Right kidney (tissue), 1 donor: ENCODE data around the gene KMT2C.
"Not testable (repeated sequence)": the region's sequence is repeated elsewhere in the genome, so short reads cannot be mapped to it uniquely, and the experiment has no call there.

Source experiments
- DNase-seq: peaks from one replicate; pipeline ENCODE4 v3.0.0-alpha.2; 2016

KMT2C gene

GRCh38 chr7:152442330-152442835 is 6.6 kb upstream of the KMT2C start:
- DNase-seq, result no peak

GRCh38 chr7:152441810-152442209 is 6.0 kb upstream of the KMT2C start:
- DNase-seq, result not testable (repeated sequence)

GRCh38 chr7:152441168-152441567 is 5.4 kb upstream of the KMT2C start:
- DNase-seq, result not testable (repeated sequence)

- not testable (repeated sequence) for DNase-seq
Observed at GRCh38 chr7:152438017-152438416, 2.2 kb upstream of the KMT2C start.

- peak; percentile 18 for DNase-seq
Observed at GRCh38 chr7:152436931-152437575, 1.2 kb upstream of the KMT2C start.

GRCh38 chr7:152436111-152436930 is 518 bp upstream of the KMT2C start:
- DNase-seq, result peak; percentile 97

GRCh38 chr7:152434511-152435383 is 1.1 kb downstream of the KMT2C start:
- peak; percentile 81 for DNase-seq

- DNase-seq, result peak; percentile 29
Observed at GRCh38 chr7:152433721-152434490, 1.9 kb downstream of the KMT2C start.

GRCh38 chr7:152432735-152433134 is 3.1 kb downstream of the KMT2C start:
- not testable (repeated sequence) for DNase-seq

GRCh38 chr7:152430854-152431253 is 4.9 kb downstream of the KMT2C start:
- DNase-seq, result no peak

DNA sequence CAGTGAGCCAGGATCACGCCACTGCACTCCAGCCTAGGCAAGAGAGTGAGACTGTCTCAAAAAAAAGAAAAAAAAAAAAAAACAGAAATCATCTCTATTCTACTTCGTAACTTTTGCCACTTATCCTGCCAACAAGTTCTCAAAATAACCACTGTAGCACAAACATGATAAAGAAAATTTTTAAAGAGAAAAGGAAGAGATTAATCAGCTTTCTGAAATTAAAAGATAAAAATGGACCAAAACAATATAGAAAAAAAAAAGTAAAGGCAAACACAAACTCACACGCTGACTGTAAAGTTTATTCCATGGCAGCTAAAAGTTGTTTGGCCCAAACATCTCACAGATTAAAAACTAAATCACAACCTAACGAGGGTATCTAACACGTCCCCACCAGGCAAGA is 5.7 kb downstream of the KMT2C start:
- not testable (repeated sequence) for DNase-seq

DNA sequence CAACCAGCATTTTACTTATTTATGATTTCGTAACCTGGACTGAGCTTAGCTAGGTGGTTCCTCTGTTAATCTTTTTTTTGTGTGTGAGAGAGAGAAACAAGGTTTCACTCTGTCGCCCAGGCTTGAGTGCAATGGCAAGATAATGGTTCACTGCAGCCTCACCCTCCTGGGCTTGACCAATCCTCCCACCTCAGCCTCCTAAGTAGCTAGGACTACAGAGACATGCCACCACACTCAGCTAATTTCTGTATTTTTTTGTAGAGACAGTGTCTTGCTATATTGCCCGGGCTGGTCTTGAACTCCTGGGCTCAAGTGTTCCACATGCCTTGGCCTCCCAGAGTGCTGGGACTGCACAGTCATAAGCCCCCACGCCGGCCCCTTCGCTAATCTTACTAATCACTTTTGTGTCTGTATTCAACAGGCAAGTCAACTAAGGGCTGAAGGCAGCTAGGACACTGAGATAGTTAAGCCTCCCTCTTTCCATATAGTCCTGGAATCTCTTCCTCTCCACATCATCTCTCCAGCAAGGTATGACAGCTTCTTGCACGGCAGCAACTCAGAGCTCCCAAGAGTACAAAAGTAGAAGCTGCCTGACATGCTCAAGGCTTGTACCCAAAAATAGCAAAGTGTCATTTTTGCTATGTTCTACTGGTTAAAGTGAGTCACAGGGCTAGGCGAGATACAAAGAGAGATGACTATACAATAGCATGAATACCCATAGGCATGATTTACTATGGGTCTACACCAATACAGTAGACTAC is 11.3 kb downstream of the KMT2C start:
- DNase-seq, result no peak

GRCh38 chr7:152423991-152424347 is 11.8 kb downstream of the KMT2C start:
- DNase-seq, result no peak

DNA sequence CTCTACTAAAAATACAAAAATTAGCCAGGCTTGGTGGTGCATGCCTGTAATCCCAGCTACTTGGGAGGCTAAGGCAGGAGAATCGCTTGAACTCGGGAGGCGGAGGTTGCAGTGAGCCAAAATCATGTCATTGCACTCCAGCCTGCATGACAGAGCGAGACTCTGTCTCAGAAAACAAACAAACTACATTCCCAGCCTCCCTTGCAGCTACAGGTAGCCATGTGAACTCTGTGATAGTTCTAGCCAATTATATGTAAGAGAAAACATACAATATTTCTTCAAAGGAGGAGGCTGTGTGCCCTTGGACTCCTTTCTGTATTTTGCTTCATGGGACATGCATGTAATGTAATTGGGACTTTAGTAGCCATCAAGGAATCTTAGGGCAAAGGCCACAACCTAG is 12.6 kb downstream of the KMT2C start:
- DNase-seq, result not testable (repeated sequence)

- DNase-seq, result not testable (repeated sequence)
Observed at GRCh38 chr7:152420950-152421349, 14.9 kb downstream of the KMT2C start.

DNA sequence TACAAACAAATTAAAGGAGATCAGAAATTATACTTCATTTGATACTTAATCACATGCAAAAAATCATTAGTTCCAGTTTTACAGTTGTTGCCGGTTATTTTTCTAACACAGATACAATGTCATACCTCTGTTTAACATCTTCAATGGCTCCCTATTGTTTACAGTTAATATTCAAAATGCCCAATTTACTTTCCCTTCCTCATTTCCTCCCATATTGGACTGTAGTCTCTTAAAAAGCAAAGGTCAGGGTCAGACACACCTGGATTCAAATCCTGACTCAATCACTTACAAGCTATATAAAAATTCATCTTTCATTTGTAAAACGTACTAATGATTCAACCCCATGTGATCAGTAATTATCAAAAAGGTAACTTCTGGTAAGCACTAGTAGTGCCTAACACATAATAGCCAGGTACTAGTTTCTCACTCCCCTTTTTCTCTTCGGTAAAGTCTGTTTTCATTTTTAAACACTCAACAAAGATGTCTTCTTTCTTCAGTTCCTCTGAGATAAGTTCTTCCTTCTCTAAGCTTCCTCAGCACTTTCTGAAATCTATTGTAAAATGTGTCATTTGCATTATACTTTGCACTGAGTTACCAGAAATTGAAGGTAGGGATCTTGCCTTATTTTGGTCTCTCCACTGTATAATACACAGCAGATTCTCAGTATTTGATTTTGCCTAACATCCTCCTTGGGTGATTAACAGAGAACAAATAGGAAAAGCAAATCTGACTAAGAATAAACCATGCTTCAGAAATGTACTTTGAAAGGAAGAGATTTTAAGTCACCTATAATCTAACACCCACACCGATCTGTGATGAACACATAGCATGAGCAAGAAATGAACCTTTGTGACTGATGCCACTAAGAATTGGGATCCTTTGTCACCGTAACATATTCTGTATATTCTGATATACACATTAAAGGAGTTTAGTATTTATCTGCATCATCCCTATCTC is 16.1 kb downstream of the KMT2C start:
- no peak for DNase-seq

DNA sequence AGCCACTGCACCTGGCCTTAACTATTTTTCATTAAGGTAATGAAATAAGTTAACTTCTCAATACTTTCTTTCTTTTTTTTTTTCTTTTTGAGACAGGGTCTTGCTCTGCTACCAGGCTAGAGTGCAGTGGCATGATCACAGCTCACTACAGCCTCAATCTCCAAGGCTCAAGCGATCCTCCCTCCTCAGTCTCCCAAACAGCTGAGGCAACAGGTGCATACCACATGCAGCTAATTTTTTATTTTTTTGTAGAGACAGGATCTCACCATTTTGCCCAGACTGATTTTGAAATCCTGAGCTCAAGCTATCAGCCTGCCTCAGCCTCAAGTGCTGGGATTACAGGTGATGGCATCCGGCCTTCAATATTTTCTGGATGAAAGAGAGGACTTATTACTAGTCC is 21.0 kb downstream of the KMT2C start:
- DNase-seq, result no peak

GRCh38 chr7:152411389-152411788 is 24.4 kb downstream of the KMT2C start:
- DNase-seq, result peak; percentile 33

- DNase-seq, result no peak
Observed at GRCh38 chr7:152406491-152406890, 29.3 kb downstream of the KMT2C start.

DNA sequence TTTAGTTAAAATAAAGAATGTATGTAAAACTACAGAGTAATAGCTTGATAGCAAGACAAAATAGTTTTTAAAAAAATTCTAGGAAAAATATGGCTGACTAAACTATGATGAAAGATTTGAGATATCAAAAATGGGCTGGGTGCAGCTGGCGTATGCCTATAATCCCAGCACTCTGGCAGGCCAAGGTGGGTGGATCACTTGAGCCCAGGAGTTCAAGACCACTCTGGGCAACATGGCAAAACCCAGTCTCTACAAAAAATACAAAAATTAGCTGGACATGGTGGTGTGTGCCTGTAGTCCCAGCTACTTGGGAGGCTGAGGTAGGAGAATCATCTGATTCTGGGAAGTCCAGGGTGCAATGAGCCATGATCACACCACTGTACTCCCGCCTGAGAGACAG is 29.8 kb downstream of the KMT2C start:
- DNase-seq, result not testable (repeated sequence)
